ENCODE data around the gene PCSK4. TPM values are rescaled to one million over a fixed set of nuclear protein-coding genes. Genes with fewer than 3 reads are reported as not detected.
A peak's percentile ranks its signal among the peaks of the same experiment; 100 is the strongest.

Gene PCSK4
- total and polyA plus RNA-seq, 9 of the 15 experiments (the other 6 are each of a cell fraction or from before 2014, with no cell fraction given): 0.01 to 9.1 (median 2.1) TPM; not detected in 1

DNA sequence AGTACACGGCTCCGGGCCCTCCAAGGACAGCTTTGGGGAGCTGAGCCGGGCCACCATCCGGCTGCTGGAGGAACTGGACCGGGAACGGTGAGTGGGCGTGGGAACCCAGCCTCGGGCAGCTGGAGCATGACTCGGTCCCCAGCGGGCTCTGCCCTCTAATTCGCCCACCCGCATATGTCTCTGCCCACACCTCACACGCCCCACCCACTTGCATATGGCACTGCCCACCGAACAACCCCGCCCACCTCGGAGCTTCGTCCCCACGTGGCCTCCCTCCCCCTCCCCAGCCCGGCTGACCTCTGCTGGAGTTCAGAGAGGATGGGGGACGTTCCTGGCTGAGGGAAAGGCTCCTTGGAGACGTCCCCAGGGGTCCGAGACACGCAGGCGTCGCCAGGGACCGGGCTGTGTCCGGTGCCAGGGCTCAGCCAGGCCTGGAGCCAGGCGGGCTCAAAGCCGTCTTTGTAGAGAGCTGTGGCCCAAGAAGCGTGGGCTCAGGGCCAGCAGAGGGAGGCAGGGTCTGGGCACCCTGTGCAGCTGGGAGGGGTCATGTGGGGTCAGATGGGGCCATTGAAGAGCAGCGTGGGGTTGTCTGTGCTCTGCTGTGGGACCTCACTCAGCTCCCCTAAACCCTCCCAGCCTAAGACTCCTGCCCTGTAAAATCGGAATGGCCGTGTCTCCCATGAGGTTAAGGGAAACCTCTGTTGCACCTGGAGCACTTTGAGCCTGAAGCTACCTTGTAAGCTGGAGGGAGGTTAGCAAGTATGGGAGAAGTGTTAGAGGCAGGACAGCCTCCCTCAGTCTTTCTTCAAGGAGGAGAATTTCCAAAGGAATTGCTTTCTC lies 36.4 kb downstream of the PCSK4 start:
- Histone ChIP-seq H3K27me3 (ENCODE audit: control insufficient read depth in 2 of 2, insufficient read depth in 2 of 2, low read length in 2 of 2) (peaks cover 0 to 12% of the 10 kb centered on the region in 2 experiments; a peak in 1 of 5 replicates), H3K9me3 (replicated peaks; ENCODE audit: control insufficient read depth, insufficient read depth, low read depth, low read length) (no peaks in the 10 kb centered on the region), H3K79me2 (ENCODE audit: control insufficient read depth, insufficient read depth, low read length) (no peaks in the 10 kb centered on the region), H3K9me1 (ENCODE audit: control insufficient read depth, insufficient read depth, low read length) (peaks cover 7% of the 10 kb centered on the region), H4K20me1 (replicated peaks; ENCODE audit: control insufficient read depth, insufficient read depth, low read length) (peaks cover 17% of the 10 kb centered on the region), H3K4me2 (ENCODE audit: insufficient read depth, low read length) (no peak overlapping the region), H3K9ac (ENCODE audit: insufficient read depth in 1 of 2, low read depth in 2 of 2, low read length in 2 of 2) (peak overlapping the region in 1 of 2 experiments; percentile 43; a peak in 2 of 4 replicates), H3K36me3 (ENCODE audit: control insufficient read depth, insufficient read depth, low read length) (no peaks in the 10 kb centered on the region), H3K4me1 (replicated peaks in 1 of 2; ENCODE audit: control insufficient read depth in 2 of 2, insufficient read depth in 2 of 2, low read length in 2 of 2) (peaks cover 5 to 76% of the 10 kb centered on the region in 2 experiments; a peak in 4 of 5 replicates), H3K4me3 (no peak overlapping the region), H3K27ac (ENCODE audit: extremely low read depth, low read depth, low read length) (no peak overlapping the region), H2AFZ (ENCODE audit: low read depth, low read length) (no peak overlapping the region)
- no peak for ATAC-seq
- peak; percentile 70 for FAIRE-seq
- DNase-seq (ENCODE audit: extremely low read depth in 1 of 4, low spot score in 3 of 4): no peak
- ChIA-PET POLR2A (interaction anchor here (0.6 to 3.1 kb wide), 7 partner anchors 9 to 185 kb away, joined by 3 to 10 read pairs (median 5); partner anchors contain the start of gene CIRBP), CTCF (ENCODE audit: low intra/inter-chr PET ratio) (no interaction called here)
- intact Hi-C loops (cut with micrococcal nuclease) (no loop called here), in situ Hi-C loops (cut with MboI) (no loop called here)
- 22% methylated on average over 25 of the region's 33 CpGs for WGBS (ENCODE audit: insufficient coverage, low coverage, missing lambda C conversion rate)
- no TSS peak for BruUV-seq (replicated peaks)
- TF ChIP-seq TBP (optimal IDR thresholded peaks at IDR 0.05; ENCODE audit: low read depth, low read length) (peak; percentile 13), NR3C1 (CRISPR knock-in tag; IDR thresholded peaks at IDR 0.05) (0 out of 2 replicates have a peak, but pooled peaks have one; percentile 24), EGR1 (conservative IDR thresholded peaks at IDR 0.05) (peak; percentile 90), POLR2G (IDR thresholded peaks at IDR 0.05; ENCODE audit: low read depth, low read length) (peak; percentile 63), RBM22 (IDR thresholded peaks at IDR 0.05; ENCODE audit: low read depth, low read length, poor library complexity, severe bottlenecking) (peak; percentile 78), CREB1 (IDR thresholded peaks at IDR 0.05) (no peak), CREB1 (CRISPR knock-in tag; IDR thresholded peaks at IDR 0.05) (no peak)
- TF ChIP-seq, protein P1, sequence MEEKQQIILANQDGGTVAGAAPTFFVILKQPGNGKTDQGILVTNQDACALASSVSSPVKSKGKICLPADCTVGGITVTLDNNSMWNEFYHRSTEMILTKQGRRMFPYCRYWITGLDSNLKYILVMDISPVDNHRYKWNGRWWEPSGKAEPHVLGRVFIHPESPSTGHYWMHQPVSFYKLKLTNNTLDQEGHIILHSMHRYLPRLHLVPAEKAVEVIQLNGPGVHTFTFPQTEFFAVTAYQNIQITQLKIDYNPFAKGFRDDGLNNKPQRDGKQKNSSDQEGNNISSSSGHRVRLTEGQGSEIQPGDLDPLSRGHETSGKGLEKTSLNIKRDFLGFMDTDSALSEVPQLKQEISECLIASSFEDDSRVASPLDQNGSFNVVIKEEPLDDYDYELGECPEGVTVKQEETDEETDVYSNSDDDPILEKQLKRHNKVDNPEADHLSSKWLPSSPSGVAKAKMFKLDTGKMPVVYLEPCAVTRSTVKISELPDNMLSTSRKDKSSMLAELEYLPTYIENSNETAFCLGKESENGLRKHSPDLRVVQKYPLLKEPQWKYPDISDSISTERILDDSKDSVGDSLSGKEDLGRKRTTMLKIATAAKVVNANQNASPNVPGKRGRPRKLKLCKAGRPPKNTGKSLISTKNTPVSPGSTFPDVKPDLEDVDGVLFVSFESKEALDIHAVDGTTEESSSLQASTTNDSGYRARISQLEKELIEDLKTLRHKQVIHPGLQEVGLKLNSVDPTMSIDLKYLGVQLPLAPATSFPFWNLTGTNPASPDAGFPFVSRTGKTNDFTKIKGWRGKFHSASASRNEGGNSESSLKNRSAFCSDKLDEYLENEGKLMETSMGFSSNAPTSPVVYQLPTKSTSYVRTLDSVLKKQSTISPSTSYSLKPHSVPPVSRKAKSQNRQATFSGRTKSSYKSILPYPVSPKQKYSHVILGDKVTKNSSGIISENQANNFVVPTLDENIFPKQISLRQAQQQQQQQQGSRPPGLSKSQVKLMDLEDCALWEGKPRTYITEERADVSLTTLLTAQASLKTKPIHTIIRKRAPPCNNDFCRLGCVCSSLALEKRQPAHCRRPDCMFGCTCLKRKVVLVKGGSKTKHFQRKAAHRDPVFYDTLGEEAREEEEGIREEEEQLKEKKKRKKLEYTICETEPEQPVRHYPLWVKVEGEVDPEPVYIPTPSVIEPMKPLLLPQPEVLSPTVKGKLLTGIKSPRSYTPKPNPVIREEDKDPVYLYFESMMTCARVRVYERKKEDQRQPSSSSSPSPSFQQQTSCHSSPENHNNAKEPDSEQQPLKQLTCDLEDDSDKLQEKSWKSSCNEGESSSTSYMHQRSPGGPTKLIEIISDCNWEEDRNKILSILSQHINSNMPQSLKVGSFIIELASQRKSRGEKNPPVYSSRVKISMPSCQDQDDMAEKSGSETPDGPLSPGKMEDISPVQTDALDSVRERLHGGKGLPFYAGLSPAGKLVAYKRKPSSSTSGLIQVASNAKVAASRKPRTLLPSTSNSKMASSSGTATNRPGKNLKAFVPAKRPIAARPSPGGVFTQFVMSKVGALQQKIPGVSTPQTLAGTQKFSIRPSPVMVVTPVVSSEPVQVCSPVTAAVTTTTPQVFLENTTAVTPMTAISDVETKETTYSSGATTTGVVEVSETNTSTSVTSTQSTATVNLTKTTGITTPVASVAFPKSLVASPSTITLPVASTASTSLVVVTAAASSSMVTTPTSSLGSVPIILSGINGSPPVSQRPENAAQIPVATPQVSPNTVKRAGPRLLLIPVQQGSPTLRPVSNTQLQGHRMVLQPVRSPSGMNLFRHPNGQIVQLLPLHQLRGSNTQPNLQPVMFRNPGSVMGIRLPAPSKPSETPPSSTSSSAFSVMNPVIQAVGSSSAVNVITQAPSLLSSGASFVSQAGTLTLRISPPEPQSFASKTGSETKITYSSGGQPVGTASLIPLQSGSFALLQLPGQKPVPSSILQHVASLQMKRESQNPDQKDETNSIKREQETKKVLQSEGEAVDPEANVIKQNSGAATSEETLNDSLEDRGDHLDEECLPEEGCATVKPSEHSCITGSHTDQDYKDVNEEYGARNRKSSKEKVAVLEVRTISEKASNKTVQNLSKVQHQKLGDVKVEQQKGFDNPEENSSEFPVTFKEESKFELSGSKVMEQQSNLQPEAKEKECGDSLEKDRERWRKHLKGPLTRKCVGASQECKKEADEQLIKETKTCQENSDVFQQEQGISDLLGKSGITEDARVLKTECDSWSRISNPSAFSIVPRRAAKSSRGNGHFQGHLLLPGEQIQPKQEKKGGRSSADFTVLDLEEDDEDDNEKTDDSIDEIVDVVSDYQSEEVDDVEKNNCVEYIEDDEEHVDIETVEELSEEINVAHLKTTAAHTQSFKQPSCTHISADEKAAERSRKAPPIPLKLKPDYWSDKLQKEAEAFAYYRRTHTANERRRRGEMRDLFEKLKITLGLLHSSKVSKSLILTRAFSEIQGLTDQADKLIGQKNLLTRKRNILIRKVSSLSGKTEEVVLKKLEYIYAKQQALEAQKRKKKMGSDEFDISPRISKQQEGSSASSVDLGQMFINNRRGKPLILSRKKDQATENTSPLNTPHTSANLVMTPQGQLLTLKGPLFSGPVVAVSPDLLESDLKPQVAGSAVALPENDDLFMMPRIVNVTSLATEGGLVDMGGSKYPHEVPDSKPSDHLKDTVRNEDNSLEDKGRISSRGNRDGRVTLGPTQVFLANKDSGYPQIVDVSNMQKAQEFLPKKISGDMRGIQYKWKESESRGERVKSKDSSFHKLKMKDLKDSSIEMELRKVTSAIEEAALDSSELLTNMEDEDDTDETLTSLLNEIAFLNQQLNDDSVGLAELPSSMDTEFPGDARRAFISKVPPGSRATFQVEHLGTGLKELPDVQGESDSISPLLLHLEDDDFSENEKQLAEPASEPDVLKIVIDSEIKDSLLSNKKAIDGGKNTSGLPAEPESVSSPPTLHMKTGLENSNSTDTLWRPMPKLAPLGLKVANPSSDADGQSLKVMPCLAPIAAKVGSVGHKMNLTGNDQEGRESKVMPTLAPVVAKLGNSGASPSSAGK (IDR thresholded peaks at IDR 0.05): peak; percentile 44; the same call in 1 of the 2 replicates
- TF ChIP-seq, protein P2, sequence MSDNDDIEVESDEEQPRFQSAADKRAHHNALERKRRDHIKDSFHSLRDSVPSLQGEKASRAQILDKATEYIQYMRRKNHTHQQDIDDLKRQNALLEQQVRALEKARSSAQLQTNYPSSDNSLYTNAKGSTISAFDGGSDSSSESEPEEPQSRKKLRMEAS (CRISPR knock-in tag; IDR thresholded peaks at IDR 0.05): peak; percentile 32; the same call in 1 of the 2 replicates
